Measurements from ENCODE around the gene PRTFDC1. TPM values are rescaled to one million over a fixed set of nuclear protein-coding genes. Genes with fewer than 3 reads are reported as not detected.

The PRTFDC1 gene
- total and polyA plus RNA-seq, 2 donors (not counting 1 experiment from before 2014, with no cell fraction given) = 26.9 to 32.7 TPM

DNA sequence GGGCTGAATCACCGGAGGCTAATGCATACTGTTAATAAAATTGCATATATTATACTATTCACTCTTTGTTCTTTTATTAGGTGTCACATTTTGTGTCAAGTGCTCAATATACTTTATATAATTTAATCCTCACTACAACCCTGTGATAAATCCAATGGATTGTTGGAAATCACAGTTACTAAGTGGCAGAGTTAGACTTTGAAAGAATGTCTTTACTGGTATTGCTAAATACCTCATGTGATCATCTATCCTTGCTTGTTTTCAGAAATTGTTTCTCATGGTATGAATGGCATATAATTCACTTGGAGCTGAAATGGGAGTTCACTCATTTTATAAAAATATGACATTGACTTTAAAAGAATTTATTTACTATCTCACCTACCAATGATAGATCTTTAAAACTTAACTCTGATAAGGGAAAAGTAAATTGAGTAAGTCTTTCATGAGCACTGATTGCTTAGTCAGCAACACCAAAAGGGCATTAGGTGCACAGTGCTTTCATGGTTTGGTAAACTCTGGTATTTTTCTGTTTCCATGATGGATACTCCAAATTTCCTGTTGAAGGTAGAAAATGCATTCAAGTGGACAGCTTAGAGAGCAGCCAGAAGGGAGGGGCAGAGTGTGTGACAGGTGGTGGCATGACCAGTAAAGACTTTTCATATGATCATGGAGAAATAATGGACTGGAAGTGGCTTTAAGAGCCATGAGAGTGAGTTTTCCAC, 41.0 kb upstream of the PRTFDC1 start:
- Histone ChIP-seq H3K27ac (ENCODE audit: insufficient read depth, low read length) (no peak overlapping the region), H3K4me2 (ENCODE audit: extremely low read depth, insufficient read depth, low read length) (no peak overlapping the region), H3K9me3 (ENCODE audit: control insufficient read depth, insufficient read depth, low read depth, low read length) (no peaks in the 10 kb centered on the region), H3K4me3 (replicated peaks in 1 of 4; ENCODE audit: control extremely low read depth in 1 of 4, insufficient read depth in 1 of 4, low read depth in 3 of 4, low read length in 4 of 4) (no peak overlapping the region), H3K79me2 (ENCODE audit: control insufficient read depth, insufficient read depth, low read length) (no peaks in the 10 kb centered on the region), H3K4me1 (ENCODE audit: control insufficient read depth, extremely low read depth, insufficient read depth, low read length) (no peaks in the 10 kb centered on the region), H3K9ac (ENCODE audit: insufficient read depth, low read length) (no peak overlapping the region), H2AFZ (ENCODE audit: low read length) (no peak overlapping the region), H3K36me3 (ENCODE audit: control insufficient read depth, insufficient read depth, low read length) (no peaks in the 10 kb centered on the region), H4K20me1 (ENCODE audit: control insufficient read depth, extremely low read depth, insufficient read depth, low read length) (no peaks in the 10 kb centered on the region), H3K27me3 (ENCODE audit: control insufficient read depth, insufficient read depth, low read length) (no peaks in the 10 kb centered on the region)
- DNase-seq (ENCODE audit: low read depth in 2 of 2) = peak in 1 of 2 donors; percentile 7
- TF ChIP-seq, protein P1, sequence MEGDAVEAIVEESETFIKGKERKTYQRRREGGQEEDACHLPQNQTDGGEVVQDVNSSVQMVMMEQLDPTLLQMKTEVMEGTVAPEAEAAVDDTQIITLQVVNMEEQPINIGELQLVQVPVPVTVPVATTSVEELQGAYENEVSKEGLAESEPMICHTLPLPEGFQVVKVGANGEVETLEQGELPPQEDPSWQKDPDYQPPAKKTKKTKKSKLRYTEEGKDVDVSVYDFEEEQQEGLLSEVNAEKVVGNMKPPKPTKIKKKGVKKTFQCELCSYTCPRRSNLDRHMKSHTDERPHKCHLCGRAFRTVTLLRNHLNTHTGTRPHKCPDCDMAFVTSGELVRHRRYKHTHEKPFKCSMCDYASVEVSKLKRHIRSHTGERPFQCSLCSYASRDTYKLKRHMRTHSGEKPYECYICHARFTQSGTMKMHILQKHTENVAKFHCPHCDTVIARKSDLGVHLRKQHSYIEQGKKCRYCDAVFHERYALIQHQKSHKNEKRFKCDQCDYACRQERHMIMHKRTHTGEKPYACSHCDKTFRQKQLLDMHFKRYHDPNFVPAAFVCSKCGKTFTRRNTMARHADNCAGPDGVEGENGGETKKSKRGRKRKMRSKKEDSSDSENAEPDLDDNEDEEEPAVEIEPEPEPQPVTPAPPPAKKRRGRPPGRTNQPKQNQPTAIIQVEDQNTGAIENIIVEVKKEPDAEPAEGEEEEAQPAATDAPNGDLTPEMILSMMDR (conservative IDR thresholded peaks at IDR 0.05 in 1 of 2, IDR thresholded peaks at IDR 0.05 in 1 of 2; ENCODE audit: low read depth in 1 of 2, low read length in 2 of 2) = no peak
- TF ChIP-seq EZH2 (IDR thresholded peaks at IDR 0.05; ENCODE audit: low read length, missing control alignments) = no peak

DNA sequence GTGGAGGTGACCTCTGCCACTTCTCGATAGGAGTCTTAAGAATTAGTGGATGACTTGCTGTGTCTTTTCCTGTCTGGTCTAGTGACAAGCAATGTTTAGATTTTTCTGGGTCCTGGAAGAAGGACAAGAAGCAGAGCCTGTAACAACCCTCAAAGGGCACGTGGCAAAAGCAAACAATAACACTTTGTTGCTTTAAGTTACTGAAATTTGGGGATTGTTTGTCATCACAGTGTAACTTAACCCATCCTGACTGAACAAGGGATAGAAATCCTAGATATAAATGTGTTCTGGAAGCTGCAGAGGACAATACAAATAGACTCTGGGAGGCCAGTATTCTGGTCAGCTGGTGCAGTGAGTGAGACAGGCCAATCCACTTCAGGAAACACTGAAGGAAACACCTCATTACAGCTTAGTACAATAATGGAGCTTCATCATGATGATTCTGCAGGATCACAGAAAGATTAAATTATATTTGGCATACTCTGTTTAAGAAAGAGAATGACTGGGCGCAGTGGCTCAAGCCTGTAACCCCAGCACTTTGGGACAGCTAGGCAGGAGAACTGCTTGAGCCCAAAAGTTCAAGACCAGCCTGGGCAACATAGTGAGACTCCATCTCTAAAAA, 40.2 kb upstream of the PRTFDC1 start:
- Histone ChIP-seq H3K27ac (ENCODE audit: insufficient read depth, low read length) (no peak overlapping the region), H3K27me3 (ENCODE audit: control insufficient read depth, insufficient read depth, low read length) (no peaks in the 10 kb centered on the region), H3K9me3 (ENCODE audit: control insufficient read depth, insufficient read depth, low read depth, low read length) (no peaks in the 10 kb centered on the region), H3K4me3 (replicated peaks in 1 of 4; ENCODE audit: control extremely low read depth in 1 of 4, insufficient read depth in 1 of 4, low read depth in 3 of 4, low read length in 4 of 4) (no peak overlapping the region), H3K9ac (ENCODE audit: insufficient read depth, low read length) (no peak overlapping the region), H3K79me2 (ENCODE audit: control insufficient read depth, insufficient read depth, low read length) (no peaks in the 10 kb centered on the region), H4K20me1 (ENCODE audit: control insufficient read depth, extremely low read depth, insufficient read depth, low read length) (no peaks in the 10 kb centered on the region), H3K4me2 (ENCODE audit: extremely low read depth, insufficient read depth, low read length) (no peak overlapping the region), H3K36me3 (ENCODE audit: control insufficient read depth, insufficient read depth, low read length) (no peaks in the 10 kb centered on the region), H3K4me1 (ENCODE audit: control insufficient read depth, extremely low read depth, insufficient read depth, low read length) (no peaks in the 10 kb centered on the region), H2AFZ (ENCODE audit: low read length) (no peak overlapping the region)
- DNase-seq (ENCODE audit: low read depth in 2 of 2) = no peak
- TF ChIP-seq EZH2 (IDR thresholded peaks at IDR 0.05; ENCODE audit: low read length, missing control alignments) = no peak
- TF ChIP-seq, protein P1 (conservative IDR thresholded peaks at IDR 0.05 in 1 of 2, IDR thresholded peaks at IDR 0.05 in 1 of 2; ENCODE audit: low read depth in 1 of 2, low read length in 2 of 2) = no peak

DNA sequence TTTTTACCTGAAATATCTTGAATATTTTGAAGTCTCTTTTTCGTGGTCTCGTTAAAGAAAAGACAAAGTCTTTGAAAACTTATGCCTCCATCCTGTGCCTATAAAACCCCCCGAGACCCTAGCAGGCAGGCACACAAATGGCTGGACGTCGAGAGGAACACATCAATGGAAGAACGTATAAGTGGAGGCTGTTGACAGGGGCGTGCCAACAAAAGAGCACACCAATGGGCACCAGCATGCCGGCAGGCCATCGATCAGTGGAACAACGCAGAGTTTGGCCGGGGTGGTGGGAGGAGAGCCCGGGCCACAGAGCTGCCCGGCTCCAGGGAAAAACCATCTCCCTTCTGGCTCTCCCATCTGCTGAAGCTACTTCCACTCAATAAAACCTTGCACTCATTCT, 38.9 kb upstream of the PRTFDC1 start:
- no peak for TF ChIP-seq EZH2 (IDR thresholded peaks at IDR 0.05; ENCODE audit: low read length, missing control alignments)
- TF ChIP-seq, protein P1 (conservative IDR thresholded peaks at IDR 0.05 in 1 of 2, IDR thresholded peaks at IDR 0.05 in 1 of 2; ENCODE audit: low read depth in 1 of 2, low read length in 2 of 2) = no peak
- no peak overlapping the region for H2AFZ ChIP-seq (ENCODE audit: low read length)
- no peak overlapping the region for H3K9ac ChIP-seq (ENCODE audit: insufficient read depth, low read length)

More for the DNA sequence above, 38.9 kb upstream of the PRTFDC1 start:
- no peak for DNase-seq (ENCODE audit: low read depth in 2 of 2)
- Histone ChIP-seq H4K20me1 (ENCODE audit: control insufficient read depth, extremely low read depth, insufficient read depth, low read length) (no peaks in the 10 kb centered on the region), H3K4me3 (replicated peaks in 1 of 4; ENCODE audit: control extremely low read depth in 1 of 4, insufficient read depth in 1 of 4, low read depth in 3 of 4, low read length in 4 of 4) (no peak overlapping the region), H3K36me3 (ENCODE audit: control insufficient read depth, insufficient read depth, low read length) (no peaks in the 10 kb centered on the region), H3K27ac (ENCODE audit: insufficient read depth, low read length) (no peak overlapping the region), H3K79me2 (ENCODE audit: control insufficient read depth, insufficient read depth, low read length) (no peaks in the 10 kb centered on the region), H3K9me3 (ENCODE audit: control insufficient read depth, insufficient read depth, low read depth, low read length) (no peaks in the 10 kb centered on the region), H3K4me1 (ENCODE audit: control insufficient read depth, extremely low read depth, insufficient read depth, low read length) (no peaks in the 10 kb centered on the region), H3K4me2 (ENCODE audit: extremely low read depth, insufficient read depth, low read length) (no peak overlapping the region), H3K27me3 (ENCODE audit: control insufficient read depth, insufficient read depth, low read length) (no peaks in the 10 kb centered on the region)
